Chondrocyte (in vitro differentiated cells): ENCODE results near the gene SLC39A11. TPM values are rescaled to one million over a fixed set of nuclear protein-coding genes. Genes with fewer than 3 reads are reported as not detected.

Experiments
- DNase-seq: peaks from one replicate; pipeline ENCODE4 v3.0.0; 2021; ENCODE audit warnings: mixed read lengths, low spot score
- H3K27ac Mint-ChIP-seq: one replicate; pipeline ENCODE4 v1.8.0; 2021; ENCODE audit warnings: mild to moderate bottlenecking, moderate library complexity, mixed read lengths; ENCODE audit not compliant: unreplicated experiment
- H3K27me3 Mint-ChIP-seq: 2 replicates; pipeline ENCODE4 v1.8.0; 2021; ENCODE audit warnings: low read depth, mixed read lengths
- H3K36me3 Mint-ChIP-seq: 2 replicates; pipeline ENCODE4 v1.8.0; 2021; ENCODE audit warnings: low read depth, mixed read lengths
- H3K4me1 Mint-ChIP-seq: 2 replicates; pipeline ENCODE4 v1.8.0; 2021; ENCODE audit warnings: low read depth, mild to moderate bottlenecking, mixed read lengths
- H3K4me3 Mint-ChIP-seq: one replicate; pipeline ENCODE4 v1.8.0; 2021; ENCODE audit warnings: mild to moderate bottlenecking, moderate library complexity, mixed read lengths; ENCODE audit not compliant: unreplicated experiment
- H3K9me3 Mint-ChIP-seq: 2 replicates; pipeline ENCODE4 v1.8.0; 2021; ENCODE audit warnings: low read depth, mixed read lengths
- CTCF ChIP-seq: fragments of 200-600 bp; sonication (generic); IDR thresholded peaks from 2 replicates; pipeline ENCODE4 v1.5.0; 2021; ENCODE audit warnings: antibody characterized with exemption, mild to moderate bottlenecking, moderate library complexity
- total RNA-seq: library from RNA; stranded (reverse); gene quantifications from 3 replicates; pipeline ENCODE4 v1.2.1, GENCODE V29; 2021

SLC39A11 gene
- total RNA-seq, 1 donor from 2014 or later = 25.3 TPM

DNA sequence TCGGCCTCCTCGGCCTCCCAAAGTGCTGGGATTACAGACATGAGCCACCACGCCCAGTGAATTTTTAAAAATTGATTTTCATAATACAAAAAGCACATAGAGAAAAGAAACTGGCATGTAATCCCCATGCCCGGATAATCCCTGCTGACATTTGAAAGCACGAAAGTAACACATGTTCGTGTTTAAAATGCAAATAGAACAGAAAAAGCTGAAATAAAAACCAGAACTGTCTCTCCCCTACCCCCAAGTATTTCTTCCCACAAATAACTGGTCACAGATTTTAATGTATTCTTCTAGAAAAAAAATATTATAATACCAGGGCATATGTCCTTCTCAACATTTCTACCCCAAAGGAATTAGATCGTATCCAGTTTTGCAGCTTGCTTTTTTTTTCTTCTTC, 222.9 kb downstream of the SLC39A11 start:
- no peak for TF ChIP-seq CTCF

DNA sequence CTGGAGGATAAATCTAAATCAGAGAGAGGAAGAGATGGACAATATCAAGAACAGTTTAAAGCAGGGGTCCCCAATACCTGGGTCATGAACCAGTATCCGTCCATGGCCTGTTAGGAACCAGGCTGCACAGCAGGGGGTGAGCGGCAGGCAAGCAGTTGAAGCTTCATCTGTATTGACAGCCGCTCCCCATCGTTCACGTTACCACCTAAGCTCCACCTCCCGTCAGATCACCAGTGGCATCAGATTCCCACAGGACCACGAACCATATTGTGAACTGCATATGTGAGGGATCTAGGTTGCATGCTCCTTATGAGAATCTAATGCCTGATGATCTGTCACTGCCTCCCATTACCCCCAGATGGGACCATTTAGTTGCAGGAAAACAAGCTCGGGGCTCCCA, 226.5 kb downstream of the SLC39A11 start:
- no peak for TF ChIP-seq CTCF
- no peak for DNase-seq
- no peaks in the 10 kb centered on the region for H3K4me1 Mint-ChIP-seq

More for the DNA sequence above, 222.9 kb downstream of the SLC39A11 start:
- Mint-ChIP-seq H3K36me3 (peaks cover 2% of the 10 kb centered on the region), H3K9me3 (no peaks in the 10 kb centered on the region), H3K27me3 (no peaks in the 10 kb centered on the region), H3K4me1 (no peaks in the 10 kb centered on the region), H3K4me3 (no peak overlapping the region), H3K27ac (no peak overlapping the region)
- no peak for DNase-seq

GRCh38 chr17:72863526-72864211, 228.8 kb downstream of the SLC39A11 start:
- Mint-ChIP-seq H3K4me1 (no peaks in the 10 kb centered on the region), H3K27me3 (no peaks in the 10 kb centered on the region), H3K36me3 (no peaks in the 10 kb centered on the region), H3K4me3 (no peak overlapping the region), H3K9me3 (peaks cover 4% of the 10 kb centered on the region), H3K27ac (no peak overlapping the region)
- no peak for DNase-seq
- TF ChIP-seq CTCF = no peak

More for the DNA sequence above, 226.5 kb downstream of the SLC39A11 start:
- no peaks in the 10 kb centered on the region for H3K9me3 Mint-ChIP-seq
- H3K27ac Mint-ChIP-seq = no peak overlapping the region
- H3K27me3 Mint-ChIP-seq = no peaks in the 10 kb centered on the region
- no peak overlapping the region for H3K4me3 Mint-ChIP-seq
- H3K36me3 Mint-ChIP-seq = no peaks in the 10 kb centered on the region

DNA sequence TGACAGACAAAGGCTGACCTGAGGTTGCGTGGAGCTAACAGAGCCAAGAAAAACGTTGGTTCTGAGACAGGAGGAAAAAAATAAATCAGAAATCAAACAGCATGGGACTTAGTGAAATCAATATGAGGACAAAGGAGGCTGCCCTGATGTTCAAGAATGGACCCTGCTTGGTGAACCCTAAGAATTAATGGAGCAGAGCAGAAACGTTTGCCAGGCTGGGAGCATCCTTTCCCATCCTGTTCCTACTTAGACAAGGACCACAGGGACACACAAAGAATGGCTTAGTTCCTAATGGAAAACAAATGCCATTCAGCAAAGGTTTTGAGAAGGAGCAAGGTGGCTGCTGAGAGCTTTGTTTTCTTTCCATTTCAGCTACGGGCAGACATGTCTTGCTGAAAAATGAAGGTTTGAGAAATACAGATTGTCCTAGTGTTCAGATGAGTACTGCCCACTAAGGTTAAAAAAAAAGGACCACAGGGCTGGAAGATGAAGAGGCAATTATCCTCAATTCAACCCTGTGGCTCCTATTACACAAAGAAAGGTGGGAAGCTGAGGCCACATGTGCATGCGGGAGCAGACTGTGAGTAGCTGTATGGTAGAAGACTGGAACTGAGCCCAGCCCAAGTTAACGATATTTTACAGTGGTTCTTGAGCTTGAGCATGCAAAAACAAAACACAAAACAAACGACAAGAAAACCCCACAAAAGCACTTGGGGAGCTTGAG, 230.1 kb downstream of the SLC39A11 start:
- Mint-ChIP-seq H3K4me3 (no peak overlapping the region), H3K4me1 (no peaks in the 10 kb centered on the region), H3K27ac (no peak overlapping the region), H3K36me3 (peaks cover 5% of the 10 kb centered on the region), H3K27me3 (no peaks in the 10 kb centered on the region), H3K9me3 (peaks cover 13% of the 10 kb centered on the region)
- no peak for TF ChIP-seq CTCF
- no peak for DNase-seq

GRCh38 chr17:72861811-72862210, 230.7 kb downstream of the SLC39A11 start:
- no peak for DNase-seq
- H3K9me3 Mint-ChIP-seq = peaks cover 13% of the 10 kb centered on the region
- no peak overlapping the region for H3K27ac Mint-ChIP-seq
- H3K4me3 Mint-ChIP-seq = no peak overlapping the region
- no peaks in the 10 kb centered on the region for H3K27me3 Mint-ChIP-seq
- TF ChIP-seq CTCF = no peak
- peaks cover 5% of the 10 kb centered on the region for H3K36me3 Mint-ChIP-seq
- H3K4me1 Mint-ChIP-seq = no peaks in the 10 kb centered on the region
